ENCODE data around the gene MAP2K7.
"Not testable (repeated sequence)": the region's sequence is repeated elsewhere in the genome, so short reads cannot be mapped to it uniquely, and the experiment has no call there.

MAP2K7 gene

GRCh38 chr19:7920519-7921301 lies 17.0 kb downstream of the MAP2K7 start:
- peak; percentile 99 for DNase-seq

- DNase-seq: no peak
Measured at GRCh38 chr19:7921302-7921966, 17.8 kb downstream of the MAP2K7 start.

DNA sequence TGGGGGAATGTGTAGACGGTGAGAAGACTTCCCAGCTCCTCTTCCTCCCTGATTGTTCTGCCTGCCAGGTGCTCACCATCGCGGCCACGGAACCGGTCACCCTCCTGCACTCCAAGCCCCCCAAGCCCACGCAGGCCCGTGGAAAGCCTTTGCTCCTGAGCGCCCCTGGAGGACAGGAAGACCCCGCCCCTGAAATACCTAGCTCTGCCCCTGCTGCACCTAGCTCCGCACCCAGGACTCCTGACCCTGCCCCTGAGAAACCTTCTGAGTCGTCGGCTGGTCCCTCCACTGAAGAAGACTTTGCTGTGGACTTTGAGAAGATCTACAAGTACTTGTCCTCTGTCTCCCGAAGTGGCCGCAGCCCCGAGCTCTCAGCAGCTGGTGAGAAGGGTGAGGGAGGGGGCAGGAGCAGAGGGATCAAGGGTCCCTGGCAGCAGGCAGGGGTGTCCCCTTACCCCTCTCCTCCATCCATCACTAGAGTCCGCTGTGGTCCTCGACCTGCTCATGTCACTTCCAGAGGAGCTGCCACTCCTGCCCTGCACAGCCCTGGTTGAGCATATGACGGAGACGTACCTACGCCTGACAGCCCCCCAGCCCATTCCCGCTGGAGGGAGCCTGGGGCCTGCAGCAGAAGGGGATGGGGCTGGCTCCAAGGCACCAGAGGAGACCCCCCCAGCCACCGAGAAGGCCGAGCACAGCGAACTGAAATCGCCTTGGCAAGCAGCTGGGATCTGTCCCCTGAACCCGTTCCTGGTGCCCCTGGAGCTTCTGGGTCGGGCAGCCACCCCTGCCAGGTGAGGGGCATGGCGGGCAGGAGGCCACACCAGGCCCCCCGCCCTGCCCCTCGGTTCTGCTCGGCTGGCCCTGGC lies 18.5 kb downstream of the MAP2K7 start:
- DNase-seq: no peak

- DNase-seq: no peak
Measured at GRCh38 chr19:7922836-7923195, 19.1 kb downstream of the MAP2K7 start.

DNA sequence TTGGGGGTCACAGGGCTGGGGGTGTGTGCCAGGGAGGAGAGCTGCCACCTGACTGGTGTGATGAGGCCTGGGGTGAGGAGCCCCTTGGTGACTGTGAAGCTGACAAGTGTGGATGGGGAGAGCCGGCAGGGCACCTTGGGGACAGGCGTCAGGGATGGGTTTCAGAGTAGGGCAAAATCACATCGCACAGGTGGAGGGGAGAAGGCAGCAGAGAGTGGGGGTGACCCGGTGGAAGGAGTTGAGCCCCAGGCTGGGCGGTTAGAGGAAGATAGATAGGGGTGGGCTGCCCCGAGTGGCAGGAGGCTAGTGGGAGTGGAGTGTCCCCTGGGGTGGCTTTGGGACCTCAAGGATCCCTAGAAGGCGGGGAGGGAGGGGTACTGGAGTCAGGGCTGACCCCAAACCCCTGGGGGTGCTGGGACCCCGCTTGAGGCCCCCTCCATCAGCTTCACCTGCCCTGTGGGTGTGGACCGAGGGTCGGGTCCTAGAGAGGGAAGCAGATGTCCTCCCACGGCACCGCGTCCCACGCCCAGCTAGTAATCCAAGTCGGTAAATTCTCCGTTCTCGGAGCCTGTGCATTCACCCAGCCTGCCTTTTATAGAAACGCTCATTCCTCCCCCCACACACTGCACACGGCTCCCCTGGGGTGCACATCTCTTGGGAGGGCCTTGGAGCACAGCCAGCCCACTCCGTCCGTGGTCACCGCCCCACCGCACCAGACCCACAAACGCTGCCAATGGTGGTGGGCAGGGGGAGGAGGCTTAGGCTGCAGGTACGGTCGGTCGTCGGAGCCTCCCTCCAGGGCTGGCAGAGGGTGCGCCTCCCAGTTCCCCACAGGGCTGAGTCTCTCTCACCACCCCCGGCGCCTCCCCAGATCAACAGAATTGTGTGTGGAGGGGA lies 19.9 kb downstream of the MAP2K7 start:
- DNase-seq: no peak

GRCh38 chr19:7924241-7924640 lies 20.6 kb downstream of the MAP2K7 start:
- no peak for DNase-seq

DNA sequence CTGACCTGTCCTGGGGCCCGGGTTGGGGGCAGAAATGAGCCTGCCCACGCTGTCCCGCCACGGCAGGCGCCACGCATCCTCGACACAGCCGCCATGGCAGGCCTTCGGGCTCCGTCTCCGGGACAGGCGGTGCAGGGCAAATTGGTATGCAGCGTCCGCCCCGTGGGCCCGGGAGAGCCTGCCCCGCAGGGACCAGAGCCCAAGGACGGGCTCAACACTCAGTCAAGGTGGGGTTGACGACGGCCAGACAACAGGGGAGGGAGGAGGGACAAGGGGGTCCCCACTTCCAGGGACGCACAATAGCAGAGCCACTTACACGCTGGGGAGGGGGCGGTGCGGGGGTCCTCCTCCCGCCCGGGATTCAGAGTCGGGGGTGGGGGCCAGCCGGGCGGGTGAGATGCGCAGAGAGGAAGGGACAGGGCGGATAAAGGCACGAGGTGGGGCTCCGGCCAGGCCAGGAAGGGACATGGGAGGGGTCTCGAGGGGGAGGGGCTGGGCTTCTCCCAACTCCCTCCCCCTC lies 21.0 kb downstream of the MAP2K7 start:
- DNase-seq: no peak

GRCh38 chr19:7925171-7925851 lies 21.6 kb downstream of the MAP2K7 start:
- DNase-seq: peak; percentile 69

- DNase-seq: peak; percentile 57
Measured at GRCh38 chr19:7926021-7926726, 22.5 kb downstream of the MAP2K7 start, which contains the start of gene CTXN1. TSS of gene CTXN1 (minus strand) at chr19:7926135. CDS start at chr19:7925538, 597 bp downstream.

DNA sequence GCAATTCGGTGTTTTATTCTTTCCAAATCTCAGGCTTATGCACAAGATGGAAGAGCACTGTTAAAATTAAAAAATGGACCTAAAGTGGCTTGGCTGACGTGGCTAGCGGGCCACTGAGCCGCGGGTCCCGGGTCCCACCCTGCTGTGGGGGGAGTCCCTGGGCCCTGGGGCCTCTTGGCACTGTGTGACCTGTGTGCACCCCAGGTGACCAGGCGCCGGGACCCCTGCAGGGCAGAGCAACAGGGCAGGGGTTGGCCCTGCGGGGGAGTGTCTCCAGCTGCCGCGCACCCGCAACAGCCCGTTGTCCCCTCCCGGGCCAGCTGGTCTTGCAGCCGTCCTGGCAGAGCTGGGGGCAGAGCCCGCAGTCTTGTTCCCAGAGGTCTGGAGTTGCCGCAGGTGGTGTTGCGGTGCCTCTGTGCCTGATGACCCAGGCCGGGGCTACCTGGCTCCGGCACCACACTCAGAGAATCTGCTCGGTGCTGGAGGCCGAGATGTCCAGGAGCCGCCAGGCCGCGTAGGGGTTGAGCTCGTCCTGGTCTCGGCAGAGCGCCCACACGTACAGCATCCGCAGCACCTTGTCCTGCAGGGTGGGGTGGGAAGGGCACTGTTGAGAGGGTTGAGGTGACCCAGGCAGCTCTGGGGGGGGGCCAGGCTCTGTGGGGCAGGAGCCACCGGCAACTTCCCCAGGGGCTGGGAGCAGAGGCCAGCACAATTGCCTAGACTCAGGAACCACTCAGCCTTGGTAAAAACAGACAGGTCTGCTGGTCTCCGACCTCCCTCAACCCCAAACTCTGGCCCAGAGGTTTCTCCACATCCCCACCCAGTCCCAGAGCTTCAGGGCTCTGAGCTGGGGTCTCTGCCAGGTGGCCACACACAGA lies 23.3 kb downstream of the MAP2K7 start:
- DNase-seq: no peak

GRCh38 chr19:7927605-7928333 lies 24.1 kb downstream of the MAP2K7 start:
- no peak for DNase-seq

- no peak for DNase-seq
Measured at GRCh38 chr19:7928334-7928706, 24.6 kb downstream of the MAP2K7 start.

- DNase-seq: peak; percentile 52
Measured at GRCh38 chr19:7928741-7929701, 25.3 kb downstream of the MAP2K7 start.

DNA sequence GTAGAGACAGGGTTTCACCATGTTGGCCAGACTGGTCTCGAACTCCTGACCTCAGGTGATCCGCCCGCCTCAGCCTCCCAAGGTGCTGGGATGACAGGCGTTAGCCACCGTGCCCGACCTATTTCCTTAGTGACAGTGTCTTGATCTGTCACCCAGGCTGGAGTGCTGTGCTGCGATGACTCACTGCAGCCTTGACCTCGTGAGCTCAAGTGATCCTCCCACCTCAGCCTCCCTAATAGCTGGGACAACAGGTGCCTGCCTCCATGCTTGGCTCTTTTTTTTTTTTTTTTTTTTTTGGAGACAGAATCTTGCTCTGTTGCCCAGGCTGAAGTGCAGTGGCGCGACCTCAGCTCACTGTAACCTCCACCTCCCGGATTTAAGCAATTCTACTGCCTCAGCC lies 26.4 kb downstream of the MAP2K7 start:
- DNase-seq: not testable (repeated sequence)

DNA sequence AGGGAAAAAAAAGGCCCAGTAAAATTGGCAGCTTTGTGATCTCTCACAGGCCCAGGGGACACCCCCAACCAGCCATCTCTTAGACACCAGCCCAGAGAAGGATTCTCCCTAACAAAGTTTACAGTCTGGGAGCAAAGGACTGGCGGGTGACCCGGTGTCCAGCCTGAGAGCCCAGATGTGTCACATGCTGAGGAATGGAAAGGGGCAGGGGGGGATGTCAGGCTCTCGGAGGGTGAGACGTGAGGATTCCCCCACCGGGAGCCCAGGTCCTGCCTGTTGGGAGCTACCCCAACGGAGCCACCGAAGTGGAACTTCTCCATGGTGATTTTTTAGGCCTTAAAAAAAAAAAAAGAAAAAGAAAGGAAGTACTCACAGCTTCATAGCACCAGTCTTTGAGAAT lies 27.1 kb downstream of the MAP2K7 start:
- DNase-seq: no peak

GRCh38 chr19:7931221-7932061 lies 27.8 kb downstream of the MAP2K7 start:
- no peak for DNase-seq

All from stimulated activated naive CD4-positive, alpha-beta T cell treated with Interleukin-2 at 50 U/mL for 16 hours (primary cell).